K562 (cell line): ENCODE results near the gene GPR52. TPM values are rescaled to one million over a fixed set of nuclear protein-coding genes. Genes with fewer than 3 reads are reported as not detected.
A peak's percentile ranks its signal among the peaks of the same experiment; 100 is the strongest.

Experiments
- ATAC-seq: fragments of 200-7000 bp; cut with Tn5 transposase; 3 replicates; pipeline ENCODE4 v1.9.1; 2020; ENCODE audit warnings: moderate library complexity
- Bru-seq: library from RNA; stranded (reverse); fragments of 400-500 nt; gene quantifications from one replicate; lab custom pipeline; 2021; lab: Mats Ljungman, UMichigan
- BruChase-seq, 2 experiments: library from RNA; stranded (reverse); fragments of 400-500 nt; gene quantifications; one replicate each; lab custom pipeline; 2021; lab: Mats Ljungman, UMichigan
- BruUV-seq: library from RNA; stranded (reverse); fragments of 400-500 nt; replicated peaks from 2 replicates; lab custom pipeline; 2021; lab: Mats Ljungman, UMichigan
- CTCF ChIA-PET: fragments of 300-600 bp; formaldehyde crosslinking; extraction: SDS; loops from one replicate; lab custom pipeline; 2021; ENCODE audit warnings: low intra/inter-chr PET ratio; lab: Yijun Ruan, JAX
- POLR2A ChIA-PET: fragments of 300-600, 350-650 bp; sonication (Branson Sonifier 250); formaldehyde crosslinking; extraction: SDS; loops from one replicate; lab custom pipeline; 2021; ENCODE audit warnings: antibody characterized with exemption, inconsistent platforms; lab: Yijun Ruan, JAX
- DNase-seq, 4 experiments: peaks; one replicate each; pipeline versions ENCODE4 v3.0.0 to v3.0.0-alpha.2; 2011 to 2018; ENCODE audit warnings: low spot score in 3 of 4, mixed read lengths in 3 of 4; ENCODE audit errors: extremely low read depth in 1 of 4
- FAIRE-seq: peaks from 2 replicates; lab custom pipeline; 2011; peaks lifted over from hg19 to GRCh38; lab: Jason Lieb, UNC
- H2AFZ ChIP-seq: 2 replicates; pipeline ENCODE4 v1.6.0; 2011; ENCODE audit warnings: low read depth, low read length, control low read depth, inconsistent platforms
- H3K27ac ChIP-seq: fragments of 200-600 bp; 3 replicates; pipeline ENCODE4 v1.8.0; 2011; ENCODE audit warnings: low read depth, mild to moderate bottlenecking, control low read depth, inconsistent platforms, low read length, moderate library complexity, mixed read lengths; ENCODE audit errors: extremely low read depth
- H3K27me3 ChIP-seq, 2 experiments: fragments of 300-600 bp in 1 of 2; 2 replicates in 1 of 2; 3 replicates in 1 of 2; pipeline versions ENCODE4 v1.6.0 to v1.8.0; 2011; ENCODE audit warnings: inconsistent platforms in 2 of 2, low read length in 2 of 2, mild to moderate bottlenecking in 1 of 2, mixed read lengths in 1 of 2, moderate library complexity in 1 of 2; ENCODE audit not compliant: control insufficient read depth in 2 of 2, insufficient read depth in 2 of 2
- H3K36me3 ChIP-seq: fragments of 300-600 bp; 3 replicates; pipeline ENCODE4 v1.8.0; 2011; ENCODE audit warnings: mild to moderate bottlenecking, low read length, inconsistent platforms; ENCODE audit not compliant: control insufficient read depth, insufficient read depth
- H3K4me1 ChIP-seq, 2 experiments: fragments of 200-600 bp in 1 of 2; replicated peaks in 1 of 2; 2 replicates in 1 of 2; 3 replicates in 1 of 2; pipeline versions ENCODE4 v1.5.1 to v1.8.0; 2011; ENCODE audit warnings: inconsistent platforms in 2 of 2, low read length in 2 of 2, mild to moderate bottlenecking in 1 of 2, mixed read lengths in 1 of 2, moderate library complexity in 1 of 2; ENCODE audit not compliant: control insufficient read depth in 2 of 2, insufficient read depth in 2 of 2
- H3K4me2 ChIP-seq: 2 replicates; pipeline ENCODE4 v1.6.1; 2011; ENCODE audit warnings: low read length, control low read depth, inconsistent platforms, mixed read lengths; ENCODE audit not compliant: insufficient read depth
- H3K4me3 ChIP-seq: fragments of 200-600 bp; sonication (generic), shearing (Covaris generic); 2 replicates; pipeline ENCODE4 v1.5.1; 2016; ENCODE audit warnings: control low read depth, inconsistent platforms
- H3K79me2 ChIP-seq: fragments of 200-600 bp; 3 replicates; pipeline ENCODE4 v1.8.0; 2011; ENCODE audit warnings: low read length, inconsistent platforms; ENCODE audit not compliant: control insufficient read depth, insufficient read depth
- H3K9ac ChIP-seq, 2 experiments: 2 replicates each; pipeline versions ENCODE4 v1.6.0 to v1.6.1; 2011; ENCODE audit warnings: low read depth in 2 of 2, low read length in 2 of 2, control low read depth in 1 of 2, inconsistent platforms in 1 of 2, mild to moderate bottlenecking in 1 of 2, mixed read lengths in 1 of 2; ENCODE audit not compliant: insufficient read depth in 1 of 2
- H3K9me1 ChIP-seq: one replicate; pipeline ENCODE4 v1.6.0; 2011; ENCODE audit warnings: inconsistent platforms, mild to moderate bottlenecking, low read length, moderate library complexity; ENCODE audit not compliant: control insufficient read depth, insufficient read depth
- H3K9me3 ChIP-seq: replicated peaks from 2 replicates; pipeline ENCODE4 v1.5.1; 2011; ENCODE audit warnings: low read depth, low read length, inconsistent platforms; ENCODE audit not compliant: control insufficient read depth, insufficient read depth
- H4K20me1 ChIP-seq: replicated peaks from 2 replicates; pipeline ENCODE4 v1.6.1; 2011; ENCODE audit warnings: low read length, inconsistent platforms, mixed read lengths; ENCODE audit not compliant: control insufficient read depth, insufficient read depth
- CEBPG ChIP-seq, 3 experiments: fragments of 200-800 bp in 1 of 3; sonication (Bioruptor generic) in 1 of 3; sonication (generic) in 1 of 3; formaldehyde crosslinking in 1 of 3; IDR thresholded peaks in 2 of 3; conservative IDR thresholded peaks in 1 of 3; 2 replicates each; pipeline versions ENCODE4 v1.6.1 to v1.8.0; 2016 to 2022; ENCODE audit warnings: missing compliant biosample characterization in 2 of 3, missing genetic modification characterization in 2 of 3, mild to moderate bottlenecking in 1 of 3, missing genetic modification reagents in 1 of 3
- HES1 ChIP-seq: fragments of 450-650 bp; IDR thresholded peaks from 2 replicates; pipeline ENCODE4 v1.6.1; 2016; ENCODE audit warnings: low read depth, mild to moderate bottlenecking, moderate library complexity
- WGBS: fragments of 100-300 bp; shearing (Covaris generic); methylation state at CpG from one replicate; pipeline ENCODE4 v1.1.6; 2016; ENCODE audit warnings: low coverage, mixed read lengths; ENCODE audit not compliant: insufficient coverage; ENCODE audit errors: missing lambda C conversion rate; 5-methylcytosine and 5-hydroxymethylcytosine counted together
- in situ Hi-C: fragments of 300-500 bp; cut with MboI; formaldehyde crosslinking; loops from 4 replicates; pipeline ENCODE4 v1.15.0; 2018; ENCODE audit warnings: inconsistent platforms, mixed read lengths
- intact Hi-C: fragments of 100-400 bp; cut with micrococcal nuclease; formaldehyde crosslinking; loops from 2 replicates; pipeline ENCODE4 v1.14.2; 2022
- long read RNA-seq, 3 experiments: library from polyadenylated mRNA in 2 of 3; library from RNA in 1 of 3; unstranded in 2 of 3; stranded (forward) in 1 of 3; transcript quantifications; one replicate each; pipeline ENCODE4 v2.0.0, GENCODE V29; 2019 to 2022
- polyA minus RNA-seq, 3 experiments: library from RNA; depleted of rRNA, polyadenylated mRNA; stranded (reverse); fragments of >200 nt; gene quantifications; 2 replicates each; pipeline ENCODE4 v1.2.3, GENCODE V29; 2011
- polyA plus RNA-seq, 8 experiments: library from polyadenylated mRNA; depleted of rRNA in 4 of 8; stranded (reverse) in 5 of 8; unstranded in 3 of 8; fragments of >200 nt; fragmentation: Nextera tagmentation in 2 of 8; fragmentation: Illumina TruSeq in 1 of 8; extraction: Ambion mirVana in 2 of 8; extraction: Trizol in 1 of 8; gene quantifications; 2 replicates each; pipeline versions ENCODE4 v1.2.1 to v1.2.3, GENCODE V29; 2011 to 2014; ENCODE audit warnings: inconsistent platforms in 1 of 8, missing spikeins in 1 of 8
- total RNA-seq, 7 experiments: library from RNA; depleted of rRNA in 6 of 7; stranded (reverse); fragments of >200 nt in 6 of 7; fragmentation: Illumina TruSeq in 2 of 7; extraction: Trizol in 2 of 7; gene quantifications; 2 replicates each; pipeline versions ENCODE4 v1.2.1 to v1.2.3, GENCODE V29; 2011 to 2021; ENCODE audit warnings: low replicate concordance in 1 of 7
- TF ChIP-seq, protein P1 (sequence below): sonication (generic); formaldehyde crosslinking; IDR thresholded peaks from 2 replicates; pipeline ENCODE4 v1.4.0; 2020; ENCODE audit warnings: mild to moderate bottlenecking, missing genetic modification reagents

GPR52 gene
- total RNA-seq (2011; cell fraction: chromatin; rRNA removed; ENCODE audit: low replicate concordance): 17.1 and 57.1 TPM in 2 replicates
- total RNA-seq (2011; cell fraction: nucleolus; rRNA removed): 6.3 and 9.9 TPM in 2 replicates
- 44.9 and 89.1 TPM in 2 replicates for total RNA-seq (2011; cell fraction: nucleoplasm; rRNA removed)
- total RNA-seq (2014; rRNA removed) (1.2 and 1.5 TPM in 2 replicates), total RNA-seq (2014; rRNA removed; fragmentation: Illumina TruSeq; extraction: Trizol) (4.9 and 5.1 TPM in 2 replicates), total RNA-seq (2015; rRNA removed; fragmentation: Illumina TruSeq; extraction: Trizol) (4.2 and 4.9 TPM in 2 replicates), total RNA-seq (2021) (0.98 and 1.1 TPM in 2 replicates), polyA plus RNA-seq (2011; rRNA removed) (0.38 and 0.41 TPM in 2 replicates), polyA plus RNA-seq (2014; fragmentation: Illumina TruSeq; extraction: Trizol) (0.12 TPM in 1 of 2 replicates, not detected in the other), polyA plus RNA-seq (2014; fragmentation: Nextera tagmentation; extraction: Ambion mirVana) (not detected), polyA plus RNA-seq (2014; rRNA removed) (0.31 TPM in 1 of 2 replicates, not detected in the other), polyA minus RNA-seq (2011; rRNA and poly(A)+ RNA removed) (14.3 and 17.5 TPM in 2 replicates), Bru-seq, nascent RNA (percentile 77 among the genes with signal in this experiment), BruChase-seq, experiment 1, labeled RNA remaining after a 2-hour chase (percentile 83 among the genes with signal in this experiment), BruChase-seq, experiment 2, labeled RNA remaining after a 6-hour chase (percentile 72 among the genes with signal in this experiment)
- polyA plus RNA-seq (2011; cell fraction: cytosol; rRNA removed): 0.07 TPM in 1 of 2 replicates, not detected in the other
- polyA plus RNA-seq (2011; cell fraction: nucleus; rRNA removed): 4.6 and 6.1 TPM in 2 replicates
- not detected in 2 replicates for polyA plus RNA-seq (2012)
- not detected in 2 replicates for polyA minus RNA-seq (2011; cell fraction: cytosol; rRNA and poly(A)+ RNA removed)
- polyA minus RNA-seq (2011; cell fraction: nucleus; rRNA and poly(A)+ RNA removed): 40.3 and 41.9 TPM in 2 replicates
- long read RNA-seq, experiment 1: 0 reads
- long read RNA-seq, experiment 2: 0 reads
- long read RNA-seq, experiment 3: 0 reads

- Histone ChIP-seq H3K9me3 (no peaks in the 10 kb centered on the region), H3K27ac (no peak within 1 kb of the TSS), H3K36me3 (no peaks in the 10 kb centered on the region), H2AFZ (no peak within 1 kb of the TSS), H3K9me1 (no peaks in the 10 kb centered on the region), H3K79me2 (no peaks in the 10 kb centered on the region), H3K4me2 (no peak within 1 kb of the TSS), H3K4me3 (no peak within 1 kb of the TSS), H4K20me1 (no peaks in the 10 kb centered on the region), H3K9ac (no peak within 1 kb of the TSS), H3K4me1 (no peaks in the 10 kb centered on the region), H3K27me3 (no peaks in the 10 kb centered on the region)
- intact Hi-C loops (no loop called here), in situ Hi-C loops (no loop called here)
- ATAC-seq: peak; percentile 54; the same call in 2 of the 3 replicates
- WGBS: 51% methylated on average over 8 of the region's 11 CpGs
- DNase-seq: no peak
- POLR2A ChIA-PET: no interaction called here
- no peak for TF ChIP-seq HES1
- no peak for TF ChIP-seq CEBPG (CRISPR knock-in tag; IDR thresholded peaks at IDR 0.05)
- TF ChIP-seq CEBPG (tag; conservative IDR thresholded peaks at IDR 0.05 in 1 of 2, IDR thresholded peaks at IDR 0.05 in 1 of 2): 0 out of 4 replicates have a peak, but pooled peaks of 1 of the 2 experiments have one; percentile 8
- TF ChIP-seq, protein P1, sequence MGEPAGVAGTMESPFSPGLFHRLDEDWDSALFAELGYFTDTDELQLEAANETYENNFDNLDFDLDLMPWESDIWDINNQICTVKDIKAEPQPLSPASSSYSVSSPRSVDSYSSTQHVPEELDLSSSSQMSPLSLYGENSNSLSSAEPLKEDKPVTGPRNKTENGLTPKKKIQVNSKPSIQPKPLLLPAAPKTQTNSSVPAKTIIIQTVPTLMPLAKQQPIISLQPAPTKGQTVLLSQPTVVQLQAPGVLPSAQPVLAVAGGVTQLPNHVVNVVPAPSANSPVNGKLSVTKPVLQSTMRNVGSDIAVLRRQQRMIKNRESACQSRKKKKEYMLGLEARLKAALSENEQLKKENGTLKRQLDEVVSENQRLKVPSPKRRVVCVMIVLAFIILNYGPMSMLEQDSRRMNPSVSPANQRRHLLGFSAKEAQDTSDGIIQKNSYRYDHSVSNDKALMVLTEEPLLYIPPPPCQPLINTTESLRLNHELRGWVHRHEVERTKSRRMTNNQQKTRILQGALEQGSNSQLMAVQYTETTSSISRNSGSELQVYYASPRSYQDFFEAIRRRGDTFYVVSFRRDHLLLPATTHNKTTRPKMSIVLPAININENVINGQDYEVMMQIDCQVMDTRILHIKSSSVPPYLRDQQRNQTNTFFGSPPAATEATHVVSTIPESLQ (CRISPR knock-in tag): no peak
- peak; percentile 69 for FAIRE-seq
- BruUV-seq: no TSS peak
- CTCF ChIA-PET: no interaction called here
These were observed at the start of gene GPR52 for GRCh38 chr1:174447866-174448530. TSS of gene GPR52 (plus strand) at chr1:174447964. CDS start at chr1:174448112, 148 bp downstream.
